SH-SY5Y (cell line): ENCODE data around the gene PRDX1.

Experiments
- GATA2 ChIP-seq: IDR thresholded peaks from 2 replicates; pipeline ENCODE4 v1.6.1; 2011; ENCODE audit warnings: mild to moderate bottlenecking, low read depth, low read length
- GATA3 ChIP-seq: IDR thresholded peaks from 2 replicates; pipeline ENCODE4 v1.6.1; 2011; ENCODE audit warnings: low read depth, mild to moderate bottlenecking, low read length, moderate library complexity

GRCh38 chr1:45507195-45507594, 14.5 kb downstream of the PRDX1 start:
- TF ChIP-seq GATA2 (no peak), GATA3 (no peak)
